ENCODE data around the gene MFSD1.
A peak's percentile ranks its signal among the peaks of the same experiment; 100 is the strongest.
"Not testable (repeated sequence)": the region's sequence is repeated elsewhere in the genome, so short reads cannot be mapped to it uniquely, and the experiment has no call there.

Gene MFSD1

DNA sequence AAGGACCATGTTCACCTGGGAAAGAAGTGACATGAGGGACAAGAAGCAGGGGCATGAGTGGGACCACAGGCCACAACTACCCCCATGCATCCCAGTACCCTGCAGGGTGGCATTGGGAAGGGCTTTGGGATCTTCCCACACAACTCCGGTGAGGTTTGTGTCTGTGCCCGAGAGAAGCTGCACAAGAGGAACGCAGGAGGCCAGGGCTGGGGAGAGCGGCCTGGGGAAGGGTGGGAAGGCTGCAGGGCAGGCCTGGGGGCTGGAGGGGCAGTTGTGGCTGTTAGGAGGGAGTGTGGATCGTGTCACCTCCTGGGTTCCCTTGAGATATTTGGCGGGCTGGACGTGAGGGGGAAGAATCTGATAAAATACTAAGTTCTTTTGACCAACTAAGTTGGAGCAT is 25.3 kb upstream of the MFSD1 start:
- no peak for DNase-seq

DNA sequence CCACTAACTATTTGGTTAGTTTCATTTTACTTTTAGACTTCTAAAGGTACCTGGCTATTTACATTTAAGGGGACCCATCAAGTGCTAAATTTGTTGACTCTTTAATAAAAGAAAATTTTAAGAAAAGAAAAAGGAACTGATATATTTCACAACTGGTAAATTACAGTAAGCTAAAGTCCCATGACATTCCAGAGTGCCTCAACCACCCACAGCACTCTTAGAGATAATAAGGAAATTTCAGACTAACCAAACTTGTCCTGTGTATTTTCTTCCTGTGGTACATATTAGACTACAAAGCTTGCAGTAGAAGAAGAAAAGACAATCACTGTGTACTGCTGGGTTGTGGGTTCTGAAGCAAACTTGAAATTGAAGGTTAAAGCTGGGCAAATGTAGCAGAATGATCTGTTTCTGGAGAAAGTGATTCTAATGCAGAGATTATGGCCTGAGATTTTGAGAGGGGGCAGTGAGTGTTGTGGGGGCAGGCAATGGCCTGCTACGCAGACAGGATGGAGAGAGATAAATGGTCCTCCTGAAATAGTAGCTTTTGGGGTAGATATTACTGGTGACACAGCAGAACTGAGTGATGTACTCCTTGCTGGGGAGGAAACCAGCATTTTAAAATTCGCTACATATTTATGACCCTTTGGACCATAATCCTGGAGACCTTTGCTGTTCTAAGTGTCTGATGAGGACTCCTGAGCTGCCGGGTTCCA is 24.5 kb upstream of the MFSD1 start:
- DNase-seq = no peak

DNA sequence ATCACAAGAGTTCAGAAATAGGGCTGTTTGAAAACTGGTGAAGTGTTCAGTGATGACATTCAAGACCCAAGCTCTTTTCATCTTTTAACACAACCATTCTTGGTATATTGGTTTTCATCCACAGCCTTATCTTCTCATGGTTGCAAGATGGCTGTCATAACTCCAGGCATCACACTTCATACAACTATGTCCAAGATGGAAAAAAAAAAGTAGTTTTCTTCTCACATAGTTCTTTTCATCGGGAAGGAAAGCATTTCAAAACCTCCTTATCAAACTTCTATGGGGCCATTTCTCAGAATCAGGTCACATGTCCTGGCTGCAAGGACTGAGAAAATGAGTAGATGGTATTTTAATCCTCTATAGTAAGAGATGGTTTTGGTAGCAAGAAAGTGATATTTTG is 21.1 kb upstream of the MFSD1 start:
- DNase-seq = no peak

DNA sequence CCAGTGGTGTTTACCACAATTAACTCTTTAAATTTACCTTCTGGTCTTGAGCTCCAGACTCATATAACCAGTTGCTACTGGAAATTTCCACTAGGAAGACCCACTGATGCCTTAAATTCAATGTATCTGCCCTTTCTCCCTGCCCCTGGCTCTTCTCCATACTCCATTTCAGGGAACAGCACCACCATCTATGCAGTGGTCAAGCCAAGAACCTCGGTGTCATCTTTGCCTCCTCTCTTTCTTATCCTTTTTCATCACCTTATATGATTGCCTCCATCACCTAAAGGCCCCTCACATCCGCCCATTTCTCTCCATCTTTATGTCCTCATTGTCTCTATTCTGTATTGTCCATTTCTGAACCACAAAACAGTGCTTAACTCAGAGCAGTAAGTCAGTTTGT is 20.7 kb upstream of the MFSD1 start:
- no peak for DNase-seq

DNA sequence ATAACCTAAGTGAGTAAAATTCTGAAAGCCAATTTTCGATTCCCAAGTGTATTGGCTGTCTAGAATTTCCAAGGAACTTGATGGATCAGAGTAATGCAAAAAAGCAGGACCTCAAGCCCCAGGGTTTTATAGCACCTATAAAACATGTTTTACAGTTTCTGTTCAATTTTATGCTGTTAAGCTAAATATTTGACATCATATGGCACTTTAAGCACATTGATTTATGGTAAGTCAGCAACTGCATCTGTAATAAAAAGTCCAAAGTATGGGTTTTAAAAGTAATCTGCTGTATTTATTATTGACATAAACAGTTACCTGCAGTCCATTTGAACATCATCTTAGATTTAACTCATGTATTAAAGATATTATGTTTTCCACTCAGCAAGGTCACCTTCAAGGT is 20.0 kb upstream of the MFSD1 start:
- no peak for DNase-seq

DNA sequence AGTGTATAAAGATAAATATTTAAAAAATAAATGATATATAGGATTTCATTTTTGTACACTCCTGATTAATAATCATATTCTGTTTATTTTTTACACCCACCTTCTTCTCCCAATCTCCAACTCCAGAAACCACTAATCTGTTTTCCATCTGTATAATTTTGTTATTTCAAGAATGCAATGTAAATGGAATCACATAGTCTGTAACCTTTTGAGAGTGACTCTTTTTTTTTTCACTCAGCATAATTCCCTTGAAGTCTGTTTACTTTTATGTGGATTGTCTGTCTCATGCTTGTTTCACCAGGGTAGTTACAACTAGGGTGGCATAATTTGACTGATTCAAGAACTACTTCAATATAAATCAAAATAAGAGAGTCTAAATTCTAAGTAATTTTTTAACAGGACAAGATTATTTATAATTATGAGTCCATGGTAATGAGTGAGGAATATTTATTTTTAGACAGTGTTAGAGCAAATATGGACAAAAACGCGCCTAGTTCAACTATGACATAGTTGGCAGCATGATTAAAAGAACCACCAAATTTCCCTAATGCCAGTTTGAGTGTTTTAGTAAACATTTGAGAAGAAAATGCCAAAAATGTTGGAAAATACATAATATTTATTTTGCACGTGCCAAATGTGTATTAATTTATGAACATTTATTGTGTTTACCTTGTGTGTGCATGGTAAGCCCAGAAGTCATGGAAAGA is 19.4 kb upstream of the MFSD1 start:
- DNase-seq = no peak

DNA sequence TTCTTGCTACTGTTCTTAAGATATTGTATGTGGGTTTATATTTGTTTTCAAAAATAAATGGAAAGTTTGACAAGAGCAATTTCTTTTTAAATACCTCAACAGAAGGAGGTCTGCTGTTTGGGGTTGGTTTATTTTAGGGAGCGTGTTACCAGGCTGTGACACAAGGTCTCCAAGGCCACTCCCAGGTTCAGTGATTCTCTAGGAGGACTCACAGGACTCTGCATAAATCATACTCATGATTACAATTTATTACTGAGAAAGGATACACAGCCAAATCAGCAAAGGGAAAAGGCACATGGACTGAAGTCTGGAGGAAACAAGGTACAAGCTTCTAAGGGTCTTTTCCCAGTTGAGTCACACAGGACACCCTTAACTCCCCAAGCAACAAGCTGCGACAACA is 18.8 kb upstream of the MFSD1 start:
- no peak for DNase-seq

DNA sequence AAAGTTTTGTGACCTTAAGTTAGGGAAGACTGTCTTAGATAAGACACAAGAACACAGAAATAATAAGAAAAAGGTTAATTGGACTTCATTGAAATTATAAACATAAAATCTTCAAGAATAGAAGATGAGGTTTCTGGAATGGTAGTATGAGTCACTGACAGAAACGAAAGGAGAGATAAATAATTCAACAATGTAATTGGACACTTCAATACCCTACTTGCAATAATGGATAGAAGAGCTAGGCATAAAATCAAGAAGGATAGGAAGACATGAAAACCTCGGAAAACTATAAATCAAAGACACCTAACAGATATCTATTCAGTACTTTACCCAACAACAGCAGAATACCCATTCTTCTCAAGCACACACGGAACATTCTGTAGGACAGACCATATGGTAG is 15.9 kb upstream of the MFSD1 start:
- DNase-seq = no peak

DNA sequence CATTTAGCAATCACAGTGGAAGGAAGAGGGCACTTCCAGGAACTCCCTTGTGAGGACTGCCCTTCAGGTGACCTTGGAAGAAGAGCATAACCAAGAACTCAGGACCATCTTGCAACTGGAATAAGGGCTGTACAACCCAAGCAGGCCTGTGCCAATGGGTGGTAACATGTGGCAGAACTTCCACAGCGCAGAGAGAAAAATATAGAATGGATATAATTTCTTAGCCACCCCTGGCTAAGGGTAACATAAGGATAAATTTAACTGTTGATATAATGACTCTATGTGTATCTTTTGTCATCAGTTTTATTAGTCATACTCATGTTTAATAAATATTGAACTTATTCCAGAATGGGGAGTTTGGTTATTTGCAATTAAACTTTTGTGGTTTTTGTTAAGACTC is 13.4 kb upstream of the MFSD1 start:
- no peak for DNase-seq

DNA sequence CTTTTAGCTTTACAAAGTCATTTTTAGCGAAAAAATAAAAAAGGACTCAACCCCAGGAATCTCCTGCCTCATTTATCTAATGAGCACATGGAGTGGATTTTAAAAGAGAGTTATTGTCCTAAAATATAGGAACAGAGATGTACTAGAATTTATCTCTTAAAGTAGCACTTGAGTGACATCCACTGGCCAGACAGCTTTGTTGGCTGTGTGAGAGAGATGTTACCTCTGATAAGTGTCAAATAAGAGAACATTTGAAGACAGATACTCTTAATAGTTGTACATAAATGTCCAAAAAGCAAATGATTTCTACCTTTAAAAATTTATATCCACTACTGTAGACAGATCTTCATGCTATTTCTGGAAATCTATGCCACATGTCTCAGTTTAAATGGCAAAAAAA is 12.3 kb upstream of the MFSD1 start:
- no peak for DNase-seq

DNA sequence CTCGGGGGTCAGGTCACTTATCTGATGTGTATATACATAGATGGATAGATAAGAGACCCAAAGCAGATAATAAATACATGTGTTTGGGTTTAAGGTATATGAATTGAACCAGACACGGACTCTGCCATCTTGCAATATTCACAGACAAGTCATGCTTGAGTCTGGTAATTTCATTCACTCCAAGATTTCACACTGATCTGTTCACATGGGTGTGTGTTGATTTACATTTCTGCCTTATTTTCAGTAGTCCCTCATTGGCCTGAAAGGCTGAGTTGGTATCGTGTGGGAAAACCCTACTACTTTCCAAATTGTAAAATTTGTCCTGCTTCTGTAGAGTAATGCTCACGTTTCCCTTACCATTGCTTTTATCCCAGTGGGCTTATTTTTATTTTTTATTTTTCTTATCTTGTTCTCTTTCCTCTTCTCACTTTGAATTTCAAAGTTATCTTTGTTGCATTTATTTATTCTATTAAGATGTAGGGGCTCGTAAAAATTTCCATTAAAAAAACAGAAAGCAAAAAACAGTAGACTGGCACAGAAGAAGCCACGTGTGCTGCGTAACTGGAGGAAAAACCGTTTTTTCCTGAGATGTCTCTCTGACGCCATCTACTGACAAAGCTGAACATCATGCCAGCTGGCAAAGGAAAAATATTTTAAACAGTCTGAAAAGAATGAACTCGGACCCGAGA is 10.8 kb upstream of the MFSD1 start:
- no peak for DNase-seq

DNA sequence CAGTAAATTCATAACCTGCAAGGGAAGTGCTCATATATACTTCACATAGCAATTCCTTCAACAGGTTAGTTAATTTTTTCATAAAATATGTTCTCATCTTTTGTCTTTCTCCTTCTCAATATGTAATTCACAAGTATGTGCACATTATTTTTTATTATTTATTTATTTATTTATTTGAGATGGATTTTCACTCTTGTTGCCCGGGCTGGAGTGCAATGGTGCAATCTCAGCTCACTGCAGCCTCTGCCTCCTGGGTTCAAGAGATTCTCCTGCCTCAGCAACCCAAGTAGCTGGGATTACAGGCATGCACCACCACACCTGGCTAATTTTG is 10.3 kb upstream of the MFSD1 start:
- not testable (repeated sequence) for DNase-seq

DNA sequence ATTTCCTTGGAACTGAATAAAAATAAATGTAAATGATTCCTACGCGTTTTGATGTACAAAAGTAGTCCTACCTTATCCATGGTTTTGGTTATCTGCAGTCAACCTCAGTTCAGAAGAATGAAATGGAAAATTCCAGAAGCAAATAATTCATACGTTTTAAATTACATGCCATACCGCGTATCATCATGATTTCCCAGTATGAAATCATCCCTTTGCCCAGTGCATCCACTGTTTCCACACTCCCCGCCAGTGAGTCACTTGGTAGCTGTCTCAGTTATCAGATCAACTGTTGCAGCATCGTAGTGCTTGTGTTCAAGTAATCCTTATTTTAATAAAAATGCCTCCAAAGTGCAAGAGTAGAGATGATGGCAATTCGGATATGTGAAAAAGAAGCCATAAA is 9.1 kb upstream of the MFSD1 start:
- DNase-seq = no peak

DNA sequence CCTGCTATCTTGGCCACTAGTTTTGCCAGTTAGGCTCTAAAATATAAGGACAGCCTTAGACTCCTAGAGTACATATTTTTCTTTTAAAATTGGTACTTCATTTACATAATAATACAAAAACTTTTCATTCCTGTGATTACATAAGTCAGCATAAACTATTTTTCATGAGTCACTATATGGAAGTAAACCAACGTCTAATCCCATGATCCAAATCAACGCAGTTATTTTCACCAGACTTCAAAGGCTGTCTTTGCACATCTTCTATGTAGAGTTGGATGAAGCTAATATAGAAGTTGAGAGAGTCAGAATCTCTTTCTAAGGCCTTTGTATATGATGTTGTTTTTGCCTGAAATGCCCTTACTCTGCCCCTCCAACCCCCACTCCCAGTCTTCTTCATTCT is 7.6 kb upstream of the MFSD1 start:
- DNase-seq = no peak

DNA sequence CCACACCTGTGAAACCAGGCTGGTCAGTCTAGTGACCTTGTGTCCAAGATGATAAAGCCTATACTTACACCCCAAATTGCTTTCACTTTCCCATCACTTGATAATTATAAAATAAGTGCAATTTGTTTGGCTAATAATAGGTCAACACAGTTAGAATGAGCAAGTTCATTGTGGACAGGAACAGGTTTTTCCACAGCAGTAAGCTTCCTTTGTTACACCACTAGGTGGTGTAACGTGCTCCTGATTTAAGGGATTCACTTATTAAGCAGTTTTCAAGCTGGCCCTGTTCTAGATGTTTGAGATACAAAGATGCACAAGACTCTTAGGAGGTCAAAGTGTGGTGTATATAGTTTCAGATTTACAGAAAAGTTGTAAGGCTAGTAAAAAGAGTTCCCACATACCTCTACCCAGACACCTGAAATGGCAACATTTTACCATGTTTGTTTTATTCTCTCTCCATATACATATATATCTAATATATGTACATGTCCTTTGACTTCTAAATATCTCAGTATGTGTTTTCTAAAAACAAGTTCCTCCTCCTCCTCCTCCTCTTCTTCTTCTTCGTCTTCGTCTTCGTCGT is 6.8 kb upstream of the MFSD1 start:
- DNase-seq = no peak

DNA sequence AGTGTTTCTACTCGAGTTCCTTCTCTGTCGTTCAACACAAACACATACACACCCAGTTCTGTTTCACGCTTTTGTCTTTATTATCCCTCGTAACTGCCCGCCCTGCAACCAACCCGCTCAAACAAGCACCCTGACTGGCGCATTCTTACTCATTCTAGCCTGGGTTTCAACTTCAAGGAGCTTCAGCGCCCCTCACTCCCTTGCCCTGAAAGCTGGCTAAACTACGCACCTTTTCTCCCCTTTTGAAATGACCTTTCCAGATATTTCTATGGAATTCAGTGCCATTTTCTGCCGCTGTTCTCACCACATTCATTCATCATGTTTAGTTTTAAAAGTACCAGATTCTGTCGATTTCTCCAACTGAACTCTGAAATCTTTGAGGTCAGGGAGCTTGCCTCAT is 653 bp upstream of the MFSD1 start:
- DNase-seq = no peak

DNA sequence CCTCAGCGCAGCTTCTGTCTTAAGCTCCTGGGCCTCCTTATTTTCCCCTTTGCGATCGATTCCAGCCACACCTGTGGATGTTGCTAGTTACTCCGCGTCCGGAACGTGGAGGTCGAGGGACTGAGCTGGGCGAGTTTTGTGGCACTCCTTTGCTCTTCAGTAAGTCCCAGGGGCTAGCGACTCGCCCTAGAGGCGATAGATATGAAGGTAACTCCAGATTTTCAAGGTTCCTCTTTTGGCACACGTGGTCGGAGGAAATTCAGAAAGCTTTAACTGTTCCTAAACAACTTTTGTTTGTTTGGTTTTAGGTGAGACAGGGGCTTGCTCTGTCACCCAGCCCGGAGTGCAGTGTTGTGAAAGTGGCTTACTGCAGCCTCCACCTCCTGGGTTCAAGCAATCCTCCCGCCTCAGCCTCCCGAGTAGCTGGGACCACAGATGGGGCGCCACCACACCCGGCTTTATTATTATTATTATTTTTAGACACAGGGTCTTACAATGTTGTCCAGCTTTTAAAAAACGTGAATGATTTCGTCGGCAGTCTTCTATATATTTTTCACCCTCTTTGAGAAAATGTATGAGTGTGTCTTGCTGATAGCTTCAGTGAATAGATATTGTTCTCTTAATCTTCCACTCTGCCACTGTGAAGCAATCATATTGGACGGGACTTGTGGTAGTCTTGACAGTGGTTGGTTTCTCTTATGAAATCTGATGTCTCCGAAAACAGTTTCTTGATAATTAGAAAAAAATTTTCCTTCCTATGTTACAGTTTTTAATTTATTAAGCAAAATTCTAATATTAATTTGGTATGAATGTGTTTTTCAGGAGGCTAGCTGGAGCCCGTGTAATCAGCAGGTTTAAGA is 785 bp downstream of the MFSD1 start:
- peak; percentile 5 for DNase-seq

DNA sequence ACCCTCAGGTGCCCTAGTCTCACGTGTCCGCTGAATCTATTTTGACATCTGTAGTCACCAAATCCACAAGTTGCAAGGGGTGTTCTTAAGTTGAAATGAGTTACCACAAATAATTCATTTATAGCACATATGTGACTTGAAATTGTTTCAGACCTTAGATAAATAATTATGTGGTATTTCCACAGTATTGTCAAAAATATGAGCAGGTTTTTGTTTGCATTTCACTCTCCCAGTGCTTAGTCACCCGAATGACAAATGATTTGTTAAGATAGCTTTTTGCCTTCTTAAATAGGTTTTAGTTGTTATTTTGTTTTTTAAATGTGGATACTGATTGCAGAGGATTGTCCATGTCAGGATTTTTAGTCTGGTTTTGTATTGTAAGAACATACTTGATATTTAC is 2.6 kb downstream of the MFSD1 start:
- no peak for DNase-seq

DNA sequence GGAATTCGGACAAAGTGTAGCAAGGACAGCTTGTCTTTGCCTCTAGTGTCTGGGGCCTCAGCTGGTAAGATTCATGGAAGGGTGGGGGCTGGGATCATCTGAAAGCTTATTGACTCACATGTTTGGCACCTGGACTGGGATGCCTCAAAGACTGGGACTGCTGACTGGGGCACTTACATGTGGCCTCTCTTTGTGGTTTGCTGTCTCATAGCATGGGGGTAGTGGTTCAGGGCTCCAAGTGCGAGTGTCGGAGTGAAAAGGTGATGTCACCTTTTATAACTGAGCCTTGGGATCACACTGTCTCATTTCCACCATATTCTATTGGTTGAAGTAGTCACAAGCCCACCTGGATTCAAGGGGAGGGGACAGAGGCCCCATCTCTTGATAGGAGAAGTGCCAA is 6.8 kb downstream of the MFSD1 start:
- DNase-seq = no peak

DNA sequence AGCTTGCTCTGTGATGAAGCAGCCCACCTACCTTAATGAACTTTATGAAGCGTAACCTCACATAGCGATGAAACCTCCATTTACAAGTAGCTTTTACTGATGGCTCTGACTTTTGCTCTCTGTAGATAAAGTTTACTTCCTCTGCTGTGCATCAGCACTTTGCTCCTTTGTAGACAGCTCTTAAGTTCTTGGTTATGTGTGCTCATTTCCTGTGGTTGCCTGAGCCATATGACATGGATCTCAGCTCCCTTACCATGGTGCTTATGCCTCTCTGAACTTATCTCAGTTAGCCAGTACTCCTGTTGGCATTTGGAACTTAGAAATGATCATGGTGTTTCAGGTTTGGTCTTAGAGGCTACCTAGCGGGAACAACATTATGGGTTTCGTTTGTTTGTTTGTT is 7.8 kb downstream of the MFSD1 start:
- no peak for DNase-seq

DNA sequence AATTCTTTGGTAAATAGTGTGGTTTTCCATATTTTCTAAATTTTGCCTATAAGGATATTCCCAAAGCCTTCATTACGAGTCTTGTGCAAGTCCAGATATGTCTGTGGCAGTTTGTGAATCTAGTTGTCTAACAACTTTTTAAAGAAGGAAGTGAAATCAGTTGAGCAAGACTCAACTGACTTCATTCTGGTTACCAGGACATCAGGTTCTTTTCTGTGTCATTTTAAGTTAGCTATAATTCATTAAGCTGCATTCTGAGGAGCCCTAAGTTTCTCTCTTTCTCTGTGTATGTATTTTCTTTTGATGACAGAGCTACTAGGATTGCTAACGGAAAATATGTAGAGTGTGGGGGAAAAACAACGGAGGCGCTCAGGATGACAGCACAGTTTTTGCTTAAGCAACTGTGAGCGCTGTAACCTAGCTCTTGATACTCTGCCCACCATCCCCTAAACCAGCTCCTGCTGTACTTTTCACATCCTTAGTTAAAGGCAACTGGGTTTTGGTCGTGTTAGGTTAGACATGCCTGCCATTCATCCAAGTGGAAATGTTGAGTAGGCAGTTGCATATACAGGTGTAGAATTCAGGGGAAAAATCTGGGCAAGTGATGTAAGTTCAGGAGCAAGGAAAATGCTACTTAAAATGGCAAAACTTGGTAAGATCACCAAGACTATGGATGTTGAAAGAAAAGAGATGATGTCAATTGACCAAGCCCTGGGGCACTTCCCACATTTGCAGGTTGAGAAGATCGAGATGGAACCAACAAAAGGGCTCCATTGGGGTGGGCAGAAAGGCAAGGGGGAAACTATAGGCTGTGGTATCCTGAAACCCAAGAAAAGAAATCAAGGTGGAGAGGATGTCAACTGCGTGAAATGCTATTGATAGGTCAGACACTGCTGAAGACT is 9.2 kb downstream of the MFSD1 start:
- DNase-seq = no peak

DNA sequence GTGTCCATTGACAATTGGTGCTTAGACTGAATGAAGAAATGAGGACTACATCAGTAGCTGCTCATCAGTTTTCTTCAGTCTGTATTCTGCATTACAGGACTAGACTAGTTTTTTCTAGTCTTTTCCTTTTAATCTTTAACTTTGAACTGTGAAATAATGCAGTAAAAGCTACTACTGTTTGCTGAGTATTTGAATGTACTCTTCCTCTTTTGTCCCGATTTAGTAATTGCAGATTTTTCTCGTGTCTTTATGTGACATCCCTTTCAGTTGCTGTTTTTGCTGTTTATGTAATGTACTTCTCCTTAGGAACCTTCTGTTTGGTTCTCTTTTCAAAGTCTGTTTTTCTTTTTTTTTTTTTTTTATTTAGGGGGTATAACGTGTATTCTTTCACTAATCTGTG is 17.4 kb downstream of the MFSD1 start:
- no peak for DNase-seq

All from stimulated activated CD4-positive, alpha-beta T cell treated with anti-CD3 and anti-CD28 coated beads, Interleukin-12 subunit alpha, Interleukin-12 subunit beta, amount 100 ng/mL, for 4 hours (primary cell).